ELR (cell line): Measurements from ENCODE around the gene GRIK2.
"Not testable (repeated sequence)": the region's sequence is repeated elsewhere in the genome, so short reads cannot be mapped to it uniquely, and the experiment has no call there.

Experiments used
- DNase-seq: peaks from one replicate; pipeline ENCODE4 v3.0.0-alpha.2; 2015; ENCODE audit warnings: low read depth

The GRIK2 gene

GRCh38 chr6:102022803-102023202 lies 629.3 kb downstream of the GRIK2 start:
- DNase-seq: no peak

DNA sequence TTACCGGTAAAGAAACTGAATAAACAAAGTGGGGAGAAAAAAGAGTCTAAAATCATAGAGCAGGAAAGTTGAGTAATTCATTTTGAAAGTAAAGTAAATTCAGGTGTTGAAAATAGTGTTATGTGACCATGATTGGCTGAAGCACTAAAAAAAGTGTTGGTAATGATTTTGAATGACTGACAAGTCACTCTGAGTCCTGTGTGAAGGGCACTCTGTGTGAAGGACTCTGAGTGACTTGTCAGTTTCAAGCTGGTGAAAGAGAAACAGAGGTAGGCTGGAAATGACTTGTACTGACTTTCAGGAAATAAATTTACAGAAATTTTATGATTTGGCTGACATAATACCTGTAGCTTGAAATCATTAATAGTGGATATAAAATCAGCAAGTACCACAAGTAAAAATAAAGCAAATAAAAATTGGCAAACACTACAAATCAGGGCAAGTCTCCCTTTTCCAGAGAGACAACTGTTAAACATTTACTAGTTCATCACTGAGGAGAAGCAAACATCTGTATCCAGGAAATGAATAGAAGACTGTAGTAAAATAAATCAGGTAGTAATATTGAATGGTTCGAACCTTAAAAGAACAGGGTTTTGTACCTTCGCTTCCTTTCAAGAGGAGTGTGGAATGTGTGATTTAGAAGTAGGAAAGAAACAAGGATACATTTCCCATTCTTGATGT lies 630.6 kb downstream of the GRIK2 start:
- no peak for DNase-seq

- DNase-seq: no peak
These were observed 633.1 kb downstream of the GRIK2 start for GRCh38 chr6:102026649-102027048.

- DNase-seq: no peak
These were observed 634.7 kb downstream of the GRIK2 start for GRCh38 chr6:102028176-102028575.

GRCh38 chr6:102038964-102039363 lies 645.5 kb downstream of the GRIK2 start:
- DNase-seq: no peak

GRCh38 chr6:102039441-102039840 lies 645.9 kb downstream of the GRIK2 start:
- no peak for DNase-seq

- no peak for DNase-seq
These were observed 657.5 kb downstream of the GRIK2 start for GRCh38 chr6:102051001-102051400.

DNA sequence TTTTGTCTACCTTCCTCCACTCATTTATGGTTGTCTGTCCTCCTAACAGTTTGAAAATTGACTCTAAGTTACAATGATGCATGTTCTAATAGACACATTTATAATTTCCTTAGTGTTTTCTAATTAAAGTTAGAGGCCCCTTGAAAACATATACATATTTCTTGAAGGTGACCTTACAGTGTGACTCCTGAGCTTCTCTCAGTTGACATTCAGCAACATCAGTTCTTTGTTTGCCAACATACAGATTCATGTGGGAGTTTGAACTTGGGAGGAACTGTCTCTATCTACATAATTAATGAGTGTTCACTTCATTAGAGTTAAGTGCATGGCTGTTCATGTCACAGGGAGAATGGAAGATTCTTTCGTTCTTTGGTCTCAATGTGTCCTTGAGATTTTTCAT lies 658.2 kb downstream of the GRIK2 start:
- DNase-seq: no peak

- DNase-seq: no peak
These were observed 670.6 kb downstream of the GRIK2 start for GRCh38 chr6:102064142-102064541.

GRCh38 chr6:102066301-102066700 lies 672.8 kb downstream of the GRIK2 start:
- no peak for DNase-seq

GRCh38 chr6:102068349-102068929 lies 674.9 kb downstream of the GRIK2 start:
- DNase-seq: no peak

DNA sequence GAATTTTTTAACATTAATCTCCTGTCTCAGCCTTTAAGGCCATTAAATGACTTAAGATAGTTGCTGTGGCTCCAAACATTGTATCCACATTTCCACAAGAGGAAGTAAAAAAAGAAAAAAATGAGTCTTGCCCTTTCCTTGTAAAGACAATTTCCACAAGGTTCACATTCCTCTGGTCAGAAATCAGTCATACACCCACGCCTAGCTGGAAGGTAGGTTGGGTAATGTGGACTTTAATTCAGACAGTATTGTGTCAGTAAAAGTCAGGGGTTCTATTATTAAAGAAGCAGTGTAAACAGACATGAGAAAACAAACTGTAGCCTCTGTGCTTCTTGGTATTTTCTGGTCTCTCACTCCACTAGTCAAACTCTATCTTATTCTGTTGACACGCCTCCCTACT lies 682.0 kb downstream of the GRIK2 start:
- DNase-seq: no peak

DNA sequence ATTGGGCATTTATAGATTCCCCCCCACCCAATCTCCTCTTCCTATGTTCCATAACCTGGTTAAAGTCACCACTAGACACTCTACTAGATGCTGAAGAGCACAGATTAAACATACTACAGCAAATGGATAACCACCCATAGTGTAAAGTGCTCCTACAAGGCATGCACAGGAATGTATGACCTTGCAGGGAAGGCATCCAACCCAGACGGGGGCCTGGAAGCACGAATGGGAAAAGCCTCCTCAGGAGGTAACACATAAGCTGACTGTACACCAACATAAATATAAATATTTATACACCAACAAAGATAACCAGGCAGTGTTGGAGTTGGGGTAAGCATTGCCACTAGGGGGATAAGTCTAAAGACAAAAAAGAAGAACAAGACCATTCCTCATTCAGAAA lies 691.7 kb downstream of the GRIK2 start:
- DNase-seq: no peak

DNA sequence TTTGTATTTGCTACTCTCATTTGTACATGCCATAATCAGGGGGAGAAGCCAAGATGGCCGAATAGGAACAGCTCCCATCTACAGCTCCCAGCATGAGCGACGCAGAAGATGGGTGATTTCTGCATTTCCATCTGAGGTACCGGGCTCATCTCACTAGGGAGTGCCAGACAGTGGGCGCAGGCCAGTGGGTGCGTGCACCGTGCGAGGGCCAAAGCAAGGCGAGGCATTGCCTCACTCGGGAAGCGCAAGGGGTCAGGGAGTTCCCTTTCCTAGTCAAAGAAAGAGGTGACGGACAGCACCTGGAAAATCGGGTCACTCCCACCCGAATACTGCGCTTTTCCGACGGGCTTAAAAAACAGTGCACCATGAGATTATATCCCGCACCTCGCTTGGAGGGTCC lies 694.7 kb downstream of the GRIK2 start:
- not testable (repeated sequence) for DNase-seq

- DNase-seq: peak; percentile 33
These were observed 720.9 kb downstream of the GRIK2 start for GRCh38 chr6:102114402-102114801.

DNA sequence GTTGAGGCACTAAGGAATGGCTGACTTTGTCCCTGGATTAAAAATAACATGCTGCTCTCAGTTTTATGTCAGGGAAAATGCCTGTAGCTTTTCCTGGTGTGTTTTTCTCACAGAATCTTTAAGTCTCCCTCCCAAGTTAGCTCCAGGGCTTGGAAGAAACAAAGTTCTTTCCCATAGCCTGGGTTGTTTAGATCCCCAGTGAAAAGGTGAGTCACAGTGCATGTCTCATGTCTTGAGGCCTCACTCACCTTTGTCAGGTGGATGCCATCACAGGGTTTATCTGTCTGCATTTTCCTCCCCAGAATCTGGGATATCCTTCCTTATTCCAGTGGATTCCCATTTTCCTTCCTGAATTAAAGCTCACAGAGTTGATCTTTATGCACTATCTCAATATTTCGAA lies 722.4 kb downstream of the GRIK2 start:
- DNase-seq: no peak

DNA sequence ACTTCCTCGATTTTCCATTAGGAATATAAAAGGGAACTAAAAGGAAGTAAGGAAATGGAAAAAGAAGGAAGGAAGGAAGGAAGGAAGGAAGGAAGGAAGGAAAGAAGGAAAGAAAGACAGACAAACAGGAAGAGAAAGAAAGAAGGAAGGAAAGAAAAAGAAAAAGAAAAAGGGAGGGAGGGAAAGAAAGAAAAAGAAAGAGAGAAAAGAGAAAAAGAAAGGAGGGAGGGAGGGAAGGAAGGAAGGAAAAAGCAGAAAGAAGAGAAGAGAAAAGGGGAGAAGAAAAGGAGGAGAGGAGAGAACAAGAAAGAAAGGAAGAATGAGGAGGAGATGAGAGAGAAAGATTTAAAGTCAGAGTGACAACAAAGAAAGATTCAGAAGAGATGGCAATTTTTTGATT lies 724.5 kb downstream of the GRIK2 start:
- no peak for DNase-seq
